Hematopoietic multipotent progenitor cell treated with erythropoietin and hydrocortisone succinate and interleukin-3 and kit ligand, for 8 days (in vitro differentiated cells): ENCODE measurements around the gene TRIM38.
A peak's percentile ranks its signal among the peaks of the same experiment; 100 is the strongest.
"Not testable (repeated sequence)": the region's sequence is repeated elsewhere in the genome, so short reads cannot be mapped to it uniquely, and the experiment has no call there.

Experiments used
- DNase-seq: peaks from one replicate; pipeline ENCODE4 v3.0.0-alpha.2; 2015

Gene TRIM38, protein sequence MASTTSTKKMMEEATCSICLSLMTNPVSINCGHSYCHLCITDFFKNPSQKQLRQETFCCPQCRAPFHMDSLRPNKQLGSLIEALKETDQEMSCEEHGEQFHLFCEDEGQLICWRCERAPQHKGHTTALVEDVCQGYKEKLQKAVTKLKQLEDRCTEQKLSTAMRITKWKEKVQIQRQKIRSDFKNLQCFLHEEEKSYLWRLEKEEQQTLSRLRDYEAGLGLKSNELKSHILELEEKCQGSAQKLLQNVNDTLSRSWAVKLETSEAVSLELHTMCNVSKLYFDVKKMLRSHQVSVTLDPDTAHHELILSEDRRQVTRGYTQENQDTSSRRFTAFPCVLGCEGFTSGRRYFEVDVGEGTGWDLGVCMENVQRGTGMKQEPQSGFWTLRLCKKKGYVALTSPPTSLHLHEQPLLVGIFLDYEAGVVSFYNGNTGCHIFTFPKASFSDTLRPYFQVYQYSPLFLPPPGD

GRCh38 chr6:25962149-25963127, at the start of gene TRIM38:
Gene TRIM38 (plus strand): TSS chr6:25962802. CDS start chr6:25966523, 3,721 bp downstream.
- peak; percentile 90 for DNase-seq

DNA sequence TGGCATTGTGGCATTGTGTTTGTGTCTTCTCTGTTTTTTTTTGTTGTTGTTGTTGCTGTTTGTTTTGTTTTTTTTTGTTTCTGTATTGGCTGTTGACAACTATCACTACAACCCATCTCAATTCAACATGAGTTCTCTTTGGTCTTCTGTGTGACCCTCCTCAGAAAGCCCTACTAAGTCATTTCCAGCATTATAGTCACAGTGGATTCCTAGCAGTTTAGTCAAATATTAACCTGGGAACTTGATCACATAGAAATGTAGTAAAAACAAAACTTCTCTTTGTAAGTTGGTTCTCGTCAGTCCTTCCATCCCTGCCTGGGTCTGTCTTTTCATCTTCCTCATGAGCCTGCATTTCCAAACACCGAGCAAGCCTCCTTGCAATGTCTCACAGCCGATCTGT, 48.9 kb upstream of the TRIM38 start:
- DNase-seq = no peak

- no peak for DNase-seq
Observed at GRCh38 chr6:25916330-25916729, 46.3 kb upstream of the TRIM38 start.

GRCh38 chr6:25916789-25917490, 45.7 kb upstream of the TRIM38 start:
- no peak for DNase-seq

- DNase-seq = no peak
Observed at GRCh38 chr6:25918083-25918683, 44.4 kb upstream of the TRIM38 start.

GRCh38 chr6:25919657-25920056, 42.9 kb upstream of the TRIM38 start:
- DNase-seq = no peak

GRCh38 chr6:25921525-25922203, 40.9 kb upstream of the TRIM38 start:
- no peak for DNase-seq

- DNase-seq = no peak
Observed at GRCh38 chr6:25922301-25922700, 40.3 kb upstream of the TRIM38 start.

- peak; percentile 80 for DNase-seq
Observed at GRCh38 chr6:25925876-25926275, 36.7 kb upstream of the TRIM38 start.

DNA sequence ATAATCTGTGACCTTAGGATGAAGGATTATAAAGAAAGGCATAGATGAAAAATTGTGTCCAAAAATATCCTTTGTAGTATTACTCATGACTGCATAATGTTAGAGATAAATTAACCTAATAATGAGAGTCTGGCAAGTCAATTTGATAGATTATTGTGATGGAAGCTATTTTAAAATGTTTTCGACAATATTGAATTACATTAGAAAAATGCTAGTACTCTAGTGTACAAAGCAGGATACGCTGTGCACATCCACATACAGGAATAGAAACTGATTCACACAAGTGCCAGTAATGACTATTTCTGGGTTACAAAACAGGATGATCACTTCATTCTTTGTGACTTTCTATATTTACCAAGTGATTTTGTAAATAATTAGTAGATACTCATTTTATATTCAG, 35.4 kb upstream of the TRIM38 start:
- no peak for DNase-seq

DNA sequence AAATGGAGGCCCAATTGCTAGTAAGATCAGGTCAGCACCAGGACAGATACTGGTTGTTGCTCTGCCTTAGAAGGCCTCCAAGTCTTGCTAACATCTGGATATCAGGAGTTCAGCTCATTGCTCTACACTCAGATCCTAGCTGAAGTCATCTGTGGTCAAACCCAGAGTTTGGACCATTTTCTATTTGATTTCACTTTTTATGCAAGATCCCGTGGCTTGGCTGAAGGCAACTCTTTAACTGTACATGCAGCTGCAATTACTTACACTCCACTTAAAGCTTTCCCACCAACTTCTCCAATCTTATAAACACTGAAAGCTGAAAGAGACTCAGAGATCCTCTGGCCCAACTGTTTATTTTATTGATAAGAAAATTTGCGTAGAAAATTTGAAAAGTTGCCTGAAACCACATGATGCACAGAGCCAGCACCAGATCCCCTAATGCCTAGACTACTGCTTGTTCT, 34.8 kb upstream of the TRIM38 start:
- DNase-seq = no peak

DNA sequence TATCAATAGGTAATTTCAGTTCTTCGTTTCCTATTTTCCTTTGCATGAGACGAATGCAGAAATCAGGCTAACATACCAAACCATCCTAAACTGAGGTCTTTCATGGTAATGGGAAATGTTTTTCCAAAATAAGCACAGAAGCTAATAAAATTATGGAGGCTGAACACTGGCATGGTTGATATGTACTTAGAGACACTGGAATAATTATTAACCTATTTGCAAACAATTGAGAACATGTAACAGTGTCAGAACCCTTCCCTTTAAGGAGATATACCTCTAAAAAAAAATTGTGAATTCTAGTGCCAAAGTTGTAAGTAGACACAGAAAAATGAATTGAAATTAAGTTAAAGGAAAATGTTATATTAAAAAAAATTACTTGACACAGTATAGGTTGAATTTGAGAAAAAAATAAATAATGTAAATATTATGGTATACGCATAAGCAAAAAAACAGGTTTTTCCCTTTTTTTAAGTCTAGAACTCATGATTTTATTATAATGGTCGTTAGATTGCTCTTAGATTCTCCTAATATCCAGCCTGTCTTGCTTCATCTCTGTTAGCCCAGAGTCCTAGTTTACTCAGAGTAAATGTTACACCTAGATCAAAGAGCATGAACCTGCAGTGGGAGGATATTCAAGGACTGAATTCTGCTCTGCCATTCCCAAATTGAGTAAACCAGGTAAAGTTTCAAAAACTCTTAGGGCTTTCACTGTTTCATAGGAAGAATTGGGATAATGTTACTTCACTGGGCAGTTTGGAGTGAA, 33.9 kb upstream of the TRIM38 start:
- no peak for DNase-seq

- not testable (repeated sequence) for DNase-seq
Observed at GRCh38 chr6:25929785-25930184, 32.8 kb upstream of the TRIM38 start.

DNA sequence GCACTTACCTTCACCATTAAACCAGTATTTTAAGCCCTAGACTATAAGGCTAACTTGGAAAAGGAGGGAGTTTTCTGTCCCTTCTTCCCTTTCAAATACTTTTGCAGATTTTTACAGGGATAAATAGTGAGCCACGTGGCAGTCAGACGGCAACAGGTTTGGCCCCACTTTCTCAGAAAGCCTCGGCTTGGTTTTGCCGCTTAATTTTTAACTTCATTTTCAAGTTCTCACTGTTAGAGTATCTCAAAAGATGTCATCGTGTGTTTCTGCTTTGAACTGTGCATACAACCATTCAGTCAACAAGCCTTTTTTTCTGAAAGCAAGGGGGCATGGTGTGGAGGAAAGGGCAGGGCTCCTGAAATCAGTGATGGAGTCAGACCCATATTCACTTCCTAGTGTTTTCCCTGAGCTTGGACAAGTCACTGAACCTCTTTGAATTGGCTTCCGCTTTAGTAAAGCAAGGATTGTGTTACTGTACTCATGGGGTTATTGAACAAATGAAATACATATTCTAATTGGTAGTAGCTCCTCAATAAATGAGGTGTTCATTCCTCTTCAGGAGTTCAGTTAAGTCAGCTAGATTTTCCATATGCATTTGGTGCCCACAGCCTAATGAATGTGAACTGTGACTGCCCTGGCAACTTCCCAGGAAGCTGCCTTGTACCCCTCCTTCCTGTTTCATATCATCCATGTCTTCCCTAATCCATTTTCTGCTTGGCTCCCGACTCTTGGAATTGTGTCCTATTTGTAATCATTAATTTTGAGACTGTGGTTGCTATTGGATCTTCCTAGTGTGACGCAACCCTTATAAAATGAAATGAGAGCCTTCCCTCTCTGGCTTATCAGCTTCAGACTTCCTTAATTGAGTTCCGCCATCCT, 31.8 kb upstream of the TRIM38 start, which contains the start of gene SLC17A2:
TSS of gene SLC17A2 (minus strand) at position 160 of the 879 bp plus-strand sequence. CDS start 4,895 bp downstream, outside the sequence.
- no peak for DNase-seq

GRCh38 chr6:25931411-25931709, 31.2 kb upstream of the TRIM38 start:
- no peak for DNase-seq

DNA sequence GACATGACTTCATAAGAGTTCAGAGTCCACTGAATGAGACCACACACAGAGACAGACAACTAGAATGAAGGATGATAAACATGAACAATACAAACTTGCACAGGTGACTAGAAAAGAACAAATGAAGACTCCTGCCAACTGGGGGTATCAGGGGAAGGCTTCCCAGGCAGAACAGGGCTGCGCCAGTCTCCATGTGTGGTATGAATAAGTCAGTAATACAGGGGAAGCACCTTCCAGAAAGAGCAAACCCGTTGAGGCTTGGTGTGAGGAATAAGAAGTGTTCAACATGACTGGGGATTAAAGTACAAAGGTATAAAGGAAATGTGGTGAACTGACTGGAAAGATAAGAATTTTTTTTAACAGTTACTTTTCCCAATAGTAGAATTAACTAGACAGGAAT, 28.4 kb upstream of the TRIM38 start:
- no peak for DNase-seq

DNA sequence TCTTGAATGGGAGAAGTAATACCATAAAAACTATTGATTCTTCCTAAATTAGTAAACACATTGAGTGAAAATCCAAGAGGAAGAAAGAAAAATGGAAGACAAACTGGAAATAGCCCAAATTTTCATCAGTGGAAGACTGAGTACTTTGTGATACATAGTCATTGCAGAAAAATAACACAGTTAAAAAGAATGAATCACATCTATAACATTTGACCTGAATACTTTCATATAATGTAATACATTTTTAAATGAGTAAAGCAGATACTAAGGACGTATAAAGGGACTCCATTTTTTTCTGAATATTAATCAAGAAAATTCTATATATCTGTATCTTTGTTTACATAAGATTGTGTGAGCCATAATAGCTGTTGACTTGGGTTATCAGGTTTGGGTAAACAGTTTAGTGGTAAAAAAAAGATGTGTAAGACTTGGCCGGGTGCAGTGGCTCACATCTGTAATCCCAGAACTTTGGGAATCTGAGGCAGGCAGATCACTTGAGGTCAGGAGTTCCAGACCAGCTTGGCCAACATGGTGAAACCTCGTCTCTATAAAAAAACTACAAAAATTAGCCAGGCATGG, 27.8 kb upstream of the TRIM38 start:
- DNase-seq = no peak

GRCh38 chr6:25935953-25936352, 26.6 kb upstream of the TRIM38 start:
- no peak for DNase-seq

DNA sequence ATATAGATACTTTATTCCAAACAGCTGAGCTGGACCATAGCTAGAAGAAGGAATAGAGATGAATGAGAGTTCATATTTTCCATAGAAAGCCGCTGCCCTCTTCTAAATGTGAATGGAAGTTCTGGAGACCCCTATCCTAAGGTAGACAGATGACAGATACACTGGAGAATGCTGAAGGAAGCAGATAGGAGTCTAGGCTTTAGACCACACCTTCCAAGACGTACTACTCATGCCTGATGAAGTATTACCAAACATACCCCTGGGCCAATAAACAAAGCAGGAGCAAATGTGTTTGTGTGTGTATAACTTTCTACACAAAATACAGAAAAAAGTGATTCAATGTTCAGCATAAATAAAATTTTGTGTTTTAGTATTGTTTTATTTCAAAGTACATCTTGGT, 23.0 kb upstream of the TRIM38 start:
- DNase-seq = no peak
